K562 (cell line): Measurements from ENCODE around the gene TOR1B. TPM values are rescaled to one million over a fixed set of nuclear protein-coding genes. Genes with fewer than 3 reads are reported as not detected.

Experiments
- ASH1L ChIP-seq: fragments of 450-650 bp; IDR thresholded peaks from 2 replicates; pipeline ENCODE4 v1.6.1; 2018; ENCODE audit warnings: borderline replicate concordance, mild to moderate bottlenecking, low read depth; ENCODE audit not compliant: partially characterized antibody
- ATF2 ChIP-seq: sonication (generic); formaldehyde crosslinking; IDR thresholded peaks from 2 replicates; pipeline ENCODE4 v1.8.1; 2022; ENCODE audit warnings: missing genetic modification reagents
- HIVEP1 ChIP-seq: fragments of 250-450 bp; sonication (Bioruptor Pico); IDR thresholded peaks from 2 replicates; pipeline ENCODE4 v1.4.0; 2020; ENCODE audit warnings: mild to moderate bottlenecking
- KDM4B ChIP-seq, 2 experiments: fragments of 450-650 bp in 1 of 2; sonication (generic) in 1 of 2; IDR thresholded peaks; 2 replicates each; pipeline ENCODE4 v1.6.1; 2016 to 2017; ENCODE audit warnings: borderline replicate concordance in 2 of 2, antibody characterized with exemption in 1 of 2, low read depth in 1 of 2, mild to moderate bottlenecking in 1 of 2
- MEF2D ChIP-seq: conservative IDR thresholded peaks from 2 replicates; pipeline ENCODE4 v1.6.1; 2016; ENCODE audit warnings: low read depth, missing genetic modification characterization, missing compliant biosample characterization
- NRF1 ChIP-seq, 2 experiments: fragments of 450-650 bp; IDR thresholded peaks in 1 of 2; conservative IDR thresholded peaks in 1 of 2; 2 replicates each; pipeline ENCODE4 v1.6.1; 2014; ENCODE audit warnings: mild to moderate bottlenecking in 2 of 2
- PCBP1 ChIP-seq: fragments of 200-400 bp; formaldehyde crosslinking; IDR thresholded peaks from 2 replicates; pipeline ENCODE4 v1.6.1; 2018; ENCODE audit warnings: mild to moderate bottlenecking, low read depth, low read length; ENCODE audit not compliant: poor library complexity, severe bottlenecking
- RBM25 ChIP-seq: fragments of 200-400 bp; formaldehyde crosslinking; IDR thresholded peaks from 2 replicates; pipeline ENCODE4 v1.6.1; 2018; ENCODE audit warnings: low read length, low read depth, moderate library complexity; ENCODE audit not compliant: severe bottlenecking
- SAFB2 ChIP-seq: fragments of 200-400 bp; formaldehyde crosslinking; IDR thresholded peaks from 2 replicates; pipeline ENCODE4 v1.6.1; 2018; ENCODE audit warnings: borderline replicate concordance, low read length, low read depth, moderate library complexity; ENCODE audit not compliant: severe bottlenecking
- THRA ChIP-seq: fragments of 450-650 bp; IDR thresholded peaks from 2 replicates; pipeline ENCODE4 v1.6.1; 2017; ENCODE audit warnings: mild to moderate bottlenecking, moderate library complexity
- TRIM28 ChIP-seq: fragments of 450-650 bp; IDR thresholded peaks from 2 replicates; pipeline ENCODE4 v1.6.1; 2017
- ZBED1 ChIP-seq: IDR thresholded peaks from 2 replicates; pipeline ENCODE4 v1.6.1; 2014
- ZBTB1 ChIP-seq: sonication (generic); formaldehyde crosslinking; IDR thresholded peaks from 2 replicates; pipeline ENCODE4 v1.8.1; 2023; ENCODE audit warnings: missing genetic modification reagents, low read depth, mild to moderate bottlenecking, borderline replicate concordance
- polyA plus RNA-seq, 8 experiments: library from polyadenylated mRNA; depleted of rRNA in 4 of 8; stranded (reverse) in 5 of 8; unstranded in 3 of 8; fragments of >200 nt; fragmentation: Nextera tagmentation in 2 of 8; fragmentation: Illumina TruSeq in 1 of 8; extraction: Ambion mirVana in 2 of 8; extraction: Trizol in 1 of 8; gene quantifications; 2 replicates each; pipeline versions ENCODE4 v1.2.1 to v1.2.3, GENCODE V29; 2011 to 2014; ENCODE audit warnings: inconsistent platforms in 1 of 8, missing spikeins in 1 of 8
- total RNA-seq, 7 experiments: library from RNA; depleted of rRNA in 6 of 7; stranded (reverse); fragments of >200 nt in 6 of 7; fragmentation: Illumina TruSeq in 2 of 7; extraction: Trizol in 2 of 7; gene quantifications; 2 replicates each; pipeline versions ENCODE4 v1.2.1 to v1.2.3, GENCODE V29; 2011 to 2021; ENCODE audit warnings: low replicate concordance in 1 of 7
- TF ChIP-seq, protein P1 (sequence below): sonication (generic); formaldehyde crosslinking; IDR thresholded peaks from 2 replicates; pipeline ENCODE4 v1.8.0; 2023; ENCODE audit warnings: missing genetic modification reagents, mild to moderate bottlenecking, borderline replicate concordance
- TF ChIP-seq, protein P2 (sequence below): sonication (generic); formaldehyde crosslinking; IDR thresholded peaks from 2 replicates; pipeline ENCODE4 v1.8.0; 2022; ENCODE audit warnings: mild to moderate bottlenecking, low read depth, missing genetic modification reagents

TOR1B gene
- total and polyA plus RNA-seq, 9 of the 15 experiments (the other 6 are each of a cell fraction or from before 2014, with no cell fraction given): 4.2 to 36.5 (median 24.6) TPM

- TF ChIP-seq, protein P1, sequence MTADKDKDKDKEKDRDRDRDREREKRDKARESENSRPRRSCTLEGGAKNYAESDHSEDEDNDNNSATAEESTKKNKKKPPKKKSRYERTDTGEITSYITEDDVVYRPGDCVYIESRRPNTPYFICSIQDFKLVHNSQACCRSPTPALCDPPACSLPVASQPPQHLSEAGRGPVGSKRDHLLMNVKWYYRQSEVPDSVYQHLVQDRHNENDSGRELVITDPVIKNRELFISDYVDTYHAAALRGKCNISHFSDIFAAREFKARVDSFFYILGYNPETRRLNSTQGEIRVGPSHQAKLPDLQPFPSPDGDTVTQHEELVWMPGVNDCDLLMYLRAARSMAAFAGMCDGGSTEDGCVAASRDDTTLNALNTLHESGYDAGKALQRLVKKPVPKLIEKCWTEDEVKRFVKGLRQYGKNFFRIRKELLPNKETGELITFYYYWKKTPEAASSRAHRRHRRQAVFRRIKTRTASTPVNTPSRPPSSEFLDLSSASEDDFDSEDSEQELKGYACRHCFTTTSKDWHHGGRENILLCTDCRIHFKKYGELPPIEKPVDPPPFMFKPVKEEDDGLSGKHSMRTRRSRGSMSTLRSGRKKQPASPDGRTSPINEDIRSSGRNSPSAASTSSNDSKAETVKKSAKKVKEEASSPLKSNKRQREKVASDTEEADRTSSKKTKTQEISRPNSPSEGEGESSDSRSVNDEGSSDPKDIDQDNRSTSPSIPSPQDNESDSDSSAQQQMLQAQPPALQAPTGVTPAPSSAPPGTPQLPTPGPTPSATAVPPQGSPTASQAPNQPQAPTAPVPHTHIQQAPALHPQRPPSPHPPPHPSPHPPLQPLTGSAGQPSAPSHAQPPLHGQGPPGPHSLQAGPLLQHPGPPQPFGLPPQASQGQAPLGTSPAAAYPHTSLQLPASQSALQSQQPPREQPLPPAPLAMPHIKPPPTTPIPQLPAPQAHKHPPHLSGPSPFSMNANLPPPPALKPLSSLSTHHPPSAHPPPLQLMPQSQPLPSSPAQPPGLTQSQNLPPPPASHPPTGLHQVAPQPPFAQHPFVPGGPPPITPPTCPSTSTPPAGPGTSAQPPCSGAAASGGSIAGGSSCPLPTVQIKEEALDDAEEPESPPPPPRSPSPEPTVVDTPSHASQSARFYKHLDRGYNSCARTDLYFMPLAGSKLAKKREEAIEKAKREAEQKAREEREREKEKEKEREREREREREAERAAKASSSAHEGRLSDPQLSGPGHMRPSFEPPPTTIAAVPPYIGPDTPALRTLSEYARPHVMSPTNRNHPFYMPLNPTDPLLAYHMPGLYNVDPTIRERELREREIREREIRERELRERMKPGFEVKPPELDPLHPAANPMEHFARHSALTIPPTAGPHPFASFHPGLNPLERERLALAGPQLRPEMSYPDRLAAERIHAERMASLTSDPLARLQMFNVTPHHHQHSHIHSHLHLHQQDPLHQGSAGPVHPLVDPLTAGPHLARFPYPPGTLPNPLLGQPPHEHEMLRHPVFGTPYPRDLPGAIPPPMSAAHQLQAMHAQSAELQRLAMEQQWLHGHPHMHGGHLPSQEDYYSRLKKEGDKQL (CRISPR knock-in tag): no peak
- no peak for TF ChIP-seq SAFB2
- 0 out of 2 replicates have a peak, but pooled peaks have one; percentile 23 for TF ChIP-seq MEF2D
- no peak for TF ChIP-seq HIVEP1
- no peak for TF ChIP-seq THRA
- TF ChIP-seq, protein P2, sequence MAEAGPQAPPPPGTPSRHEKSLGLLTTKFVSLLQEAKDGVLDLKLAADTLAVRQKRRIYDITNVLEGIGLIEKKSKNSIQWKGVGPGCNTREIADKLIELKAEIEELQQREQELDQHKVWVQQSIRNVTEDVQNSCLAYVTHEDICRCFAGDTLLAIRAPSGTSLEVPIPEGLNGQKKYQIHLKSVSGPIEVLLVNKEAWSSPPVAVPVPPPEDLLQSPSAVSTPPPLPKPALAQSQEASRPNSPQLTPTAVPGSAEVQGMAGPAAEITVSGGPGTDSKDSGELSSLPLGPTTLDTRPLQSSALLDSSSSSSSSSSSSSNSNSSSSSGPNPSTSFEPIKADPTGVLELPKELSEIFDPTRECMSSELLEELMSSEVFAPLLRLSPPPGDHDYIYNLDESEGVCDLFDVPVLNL (CRISPR knock-in tag): no peak
- TF ChIP-seq ZBTB1 (CRISPR knock-in tag): no peak
- no peak for TF ChIP-seq ZBED1
- TF ChIP-seq ASH1L: no peak
- no peak for TF ChIP-seq KDM4B (IDR thresholded peaks at IDR 0.05; ENCODE audit: borderline replicate concordance in 2 of 2, low read depth in 1 of 2)
- no peak for TF ChIP-seq NRF1 (conservative IDR thresholded peaks at IDR 0.05 in 1 of 2, IDR thresholded peaks at IDR 0.05 in 1 of 2)
- TF ChIP-seq TRIM28: 0 out of 2 replicates have a peak, but pooled peaks have one; percentile 49
- no peak for TF ChIP-seq ATF2 (CRISPR knock-in tag)
- TF ChIP-seq RBM25: peak; percentile 51
- no peak for TF ChIP-seq PCBP1
Observed at GRCh38 chr9:129783516-129784361, 19.2 kb upstream of the TOR1B start (continued).
